ENCODE measurements around the gene NFIB.

NFIB gene

DNA sequence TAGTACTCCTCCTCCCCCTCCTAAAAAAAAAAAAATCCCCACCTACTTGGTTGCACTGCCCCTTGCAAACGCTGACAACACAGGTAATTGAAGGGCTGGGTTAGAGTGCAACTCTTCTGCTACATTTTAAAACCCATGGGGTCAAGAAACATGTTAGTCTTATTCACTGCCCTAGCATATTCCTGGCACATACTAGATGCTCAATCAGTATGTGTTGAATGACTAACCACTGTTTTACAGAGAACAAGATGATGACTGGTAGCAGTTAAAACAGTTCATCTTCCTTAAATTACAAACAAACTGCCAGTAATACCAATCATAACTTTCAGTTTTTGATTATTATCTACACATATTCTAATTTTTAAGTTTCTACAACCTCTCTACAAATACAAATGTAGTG is 124.4 kb downstream of the NFIB start:
- TF ChIP-seq, protein P1, sequence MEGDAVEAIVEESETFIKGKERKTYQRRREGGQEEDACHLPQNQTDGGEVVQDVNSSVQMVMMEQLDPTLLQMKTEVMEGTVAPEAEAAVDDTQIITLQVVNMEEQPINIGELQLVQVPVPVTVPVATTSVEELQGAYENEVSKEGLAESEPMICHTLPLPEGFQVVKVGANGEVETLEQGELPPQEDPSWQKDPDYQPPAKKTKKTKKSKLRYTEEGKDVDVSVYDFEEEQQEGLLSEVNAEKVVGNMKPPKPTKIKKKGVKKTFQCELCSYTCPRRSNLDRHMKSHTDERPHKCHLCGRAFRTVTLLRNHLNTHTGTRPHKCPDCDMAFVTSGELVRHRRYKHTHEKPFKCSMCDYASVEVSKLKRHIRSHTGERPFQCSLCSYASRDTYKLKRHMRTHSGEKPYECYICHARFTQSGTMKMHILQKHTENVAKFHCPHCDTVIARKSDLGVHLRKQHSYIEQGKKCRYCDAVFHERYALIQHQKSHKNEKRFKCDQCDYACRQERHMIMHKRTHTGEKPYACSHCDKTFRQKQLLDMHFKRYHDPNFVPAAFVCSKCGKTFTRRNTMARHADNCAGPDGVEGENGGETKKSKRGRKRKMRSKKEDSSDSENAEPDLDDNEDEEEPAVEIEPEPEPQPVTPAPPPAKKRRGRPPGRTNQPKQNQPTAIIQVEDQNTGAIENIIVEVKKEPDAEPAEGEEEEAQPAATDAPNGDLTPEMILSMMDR (IDR thresholded peaks at IDR 0.05; ENCODE audit: insufficient read depth, low read length, poor library complexity, severe bottlenecking): no peak
- no peak for DNase-seq (ENCODE audit: extremely low read depth, insufficient read length)
- no peak overlapping the region for H3K4me3 ChIP-seq (replicated peaks; ENCODE audit: low read depth, low read length)
- H3K27me3 ChIP-seq (replicated peaks; ENCODE audit: control insufficient read depth, insufficient read depth, low read length): no peaks in the 10 kb centered on the region
- H3K36me3 ChIP-seq (ENCODE audit: control insufficient read depth, insufficient read depth, low read length): no peaks in the 10 kb centered on the region

DNA sequence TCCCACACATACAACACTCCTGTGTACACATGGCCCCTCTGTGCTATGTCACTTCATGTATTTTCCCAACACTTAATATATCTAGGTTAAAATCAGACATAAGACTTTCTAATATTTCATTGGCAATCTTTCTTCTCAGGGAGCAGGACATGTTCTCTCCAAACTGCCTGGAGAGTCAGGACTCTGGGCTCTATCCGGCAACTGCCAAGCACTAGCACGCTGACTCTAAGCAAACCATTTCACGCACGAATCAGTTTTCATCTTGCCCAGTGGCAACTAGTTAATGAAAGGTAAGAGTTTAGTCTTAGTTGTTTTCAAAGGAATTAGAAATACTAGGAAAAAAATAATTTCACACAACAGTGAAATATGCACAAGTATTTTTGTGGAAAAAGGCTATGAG is 124.8 kb downstream of the NFIB start:
- H3K36me3 ChIP-seq (ENCODE audit: control insufficient read depth, insufficient read depth, low read length): no peaks in the 10 kb centered on the region
- H3K4me3 ChIP-seq (replicated peaks; ENCODE audit: low read depth, low read length): no peak overlapping the region
- no peaks in the 10 kb centered on the region for H3K27me3 ChIP-seq (replicated peaks; ENCODE audit: control insufficient read depth, insufficient read depth, low read length)
- DNase-seq (ENCODE audit: extremely low read depth, insufficient read length): no peak
- TF ChIP-seq, protein P1 (IDR thresholded peaks at IDR 0.05; ENCODE audit: insufficient read depth, low read length, poor library complexity, severe bottlenecking): no peak

DNA sequence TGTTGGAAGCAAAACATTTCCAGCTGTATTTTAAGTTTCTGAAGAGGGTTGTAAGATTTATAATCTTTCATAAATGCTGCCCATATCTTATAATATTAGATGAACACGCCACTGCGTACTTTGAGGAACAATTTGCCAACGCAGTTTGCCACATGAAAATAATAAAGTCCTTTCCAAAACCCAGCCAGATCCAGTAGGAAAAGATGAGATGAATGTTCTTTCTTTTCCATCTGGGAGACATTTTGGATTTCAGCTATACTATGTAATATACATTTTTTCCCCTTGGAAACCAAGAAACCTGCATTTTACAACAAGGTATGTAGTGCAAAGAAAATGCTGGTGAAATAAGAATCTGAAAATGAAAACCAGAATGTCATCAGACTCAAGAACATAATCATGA is 125.4 kb downstream of the NFIB start:
- DNase-seq (ENCODE audit: extremely low read depth, insufficient read length): no peak
- Histone ChIP-seq H3K27me3 (replicated peaks; ENCODE audit: control insufficient read depth, insufficient read depth, low read length) (no peaks in the 10 kb centered on the region), H3K36me3 (ENCODE audit: control insufficient read depth, insufficient read depth, low read length) (no peaks in the 10 kb centered on the region), H3K4me3 (replicated peaks; ENCODE audit: low read depth, low read length) (no peak overlapping the region)
- TF ChIP-seq, protein P1 (IDR thresholded peaks at IDR 0.05; ENCODE audit: insufficient read depth, low read length, poor library complexity, severe bottlenecking): no peak

DNA sequence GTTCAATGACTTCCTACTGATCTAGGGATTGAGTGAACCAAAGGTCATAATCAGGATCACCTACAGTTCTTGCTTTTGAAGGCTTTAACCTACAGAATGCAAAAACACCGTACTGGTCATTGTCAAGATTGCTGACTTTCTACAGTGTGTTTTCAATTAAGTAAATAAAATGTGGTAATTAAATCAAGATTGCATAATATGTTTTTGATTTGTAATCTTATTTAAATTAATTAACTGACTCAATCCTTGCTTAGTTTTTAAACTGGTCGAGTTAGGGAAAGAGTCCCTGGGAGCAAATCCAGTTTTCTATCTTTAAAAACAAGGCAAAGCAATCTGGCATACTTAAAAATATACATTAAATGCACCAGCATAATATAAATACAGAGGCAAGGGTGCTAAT is 125.9 kb downstream of the NFIB start:
- no peaks in the 10 kb centered on the region for H3K36me3 ChIP-seq (ENCODE audit: control insufficient read depth, insufficient read depth, low read length)
- no peak for DNase-seq (ENCODE audit: extremely low read depth, insufficient read length)
- H3K4me3 ChIP-seq (replicated peaks; ENCODE audit: low read depth, low read length): no peak overlapping the region
- no peaks in the 10 kb centered on the region for H3K27me3 ChIP-seq (replicated peaks; ENCODE audit: control insufficient read depth, insufficient read depth, low read length)
- TF ChIP-seq, protein P1 (IDR thresholded peaks at IDR 0.05; ENCODE audit: insufficient read depth, low read length, poor library complexity, severe bottlenecking): no peak

DNA sequence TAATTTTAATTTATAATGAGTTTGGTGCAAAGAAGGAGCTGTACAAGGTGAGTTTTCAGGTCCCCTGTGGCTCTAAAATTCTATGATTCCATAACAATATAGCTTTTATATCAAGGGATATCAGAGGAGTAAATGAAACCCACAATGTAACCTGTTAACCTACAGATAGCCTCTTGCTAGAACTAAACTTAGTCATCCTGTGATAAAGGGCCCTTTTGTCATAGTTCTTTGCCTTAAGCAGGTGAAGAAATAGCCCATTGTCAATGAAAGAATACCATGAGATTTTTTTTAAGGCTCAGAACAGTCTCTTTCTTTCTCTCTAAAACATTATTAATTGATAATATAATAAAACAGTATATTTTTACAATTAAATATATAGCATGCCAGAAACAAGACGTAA is 127.8 kb downstream of the NFIB start:
- Histone ChIP-seq H3K4me3 (replicated peaks; ENCODE audit: low read depth, low read length) (no peak overlapping the region), H3K27me3 (replicated peaks; ENCODE audit: control insufficient read depth, insufficient read depth, low read length) (no peaks in the 10 kb centered on the region), H3K36me3 (ENCODE audit: control insufficient read depth, insufficient read depth, low read length) (no peaks in the 10 kb centered on the region)
- DNase-seq (ENCODE audit: extremely low read depth, insufficient read length): no peak
- TF ChIP-seq, protein P1 (IDR thresholded peaks at IDR 0.05; ENCODE audit: insufficient read depth, low read length, poor library complexity, severe bottlenecking): no peak

DNA sequence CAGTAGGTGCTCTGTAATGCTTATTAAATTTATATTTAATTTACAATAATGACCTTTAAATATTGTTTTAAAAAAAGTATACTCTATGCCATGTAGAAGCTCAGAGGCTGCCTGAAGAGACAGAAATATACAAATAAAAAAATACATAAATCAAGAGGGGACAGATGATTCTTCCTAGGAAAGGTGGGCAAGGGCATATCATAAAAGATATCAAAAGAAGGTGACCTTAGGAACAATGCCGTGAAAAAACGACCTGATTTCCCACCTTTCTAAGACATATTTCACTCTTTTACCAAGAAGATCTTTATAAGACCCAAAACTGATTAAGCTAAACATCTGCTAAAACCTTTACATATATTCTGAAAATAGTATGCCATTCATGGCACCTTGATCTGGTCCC is 128.9 kb downstream of the NFIB start:
- no peaks in the 10 kb centered on the region for H3K36me3 ChIP-seq (ENCODE audit: control insufficient read depth, insufficient read depth, low read length)
- H3K4me3 ChIP-seq (replicated peaks; ENCODE audit: low read depth, low read length): no peak overlapping the region
- no peaks in the 10 kb centered on the region for H3K27me3 ChIP-seq (replicated peaks; ENCODE audit: control insufficient read depth, insufficient read depth, low read length)
- DNase-seq (ENCODE audit: extremely low read depth, insufficient read length): no peak
- TF ChIP-seq, protein P1 (IDR thresholded peaks at IDR 0.05; ENCODE audit: insufficient read depth, low read length, poor library complexity, severe bottlenecking): no peak
